ENCODE data around the gene IL19. TPM values are rescaled to one million over a fixed set of nuclear protein-coding genes. Genes with fewer than 3 reads are reported as not detected.

IL19 gene
- total RNA-seq, 3 donors from 2014 or later = not detected

DNA sequence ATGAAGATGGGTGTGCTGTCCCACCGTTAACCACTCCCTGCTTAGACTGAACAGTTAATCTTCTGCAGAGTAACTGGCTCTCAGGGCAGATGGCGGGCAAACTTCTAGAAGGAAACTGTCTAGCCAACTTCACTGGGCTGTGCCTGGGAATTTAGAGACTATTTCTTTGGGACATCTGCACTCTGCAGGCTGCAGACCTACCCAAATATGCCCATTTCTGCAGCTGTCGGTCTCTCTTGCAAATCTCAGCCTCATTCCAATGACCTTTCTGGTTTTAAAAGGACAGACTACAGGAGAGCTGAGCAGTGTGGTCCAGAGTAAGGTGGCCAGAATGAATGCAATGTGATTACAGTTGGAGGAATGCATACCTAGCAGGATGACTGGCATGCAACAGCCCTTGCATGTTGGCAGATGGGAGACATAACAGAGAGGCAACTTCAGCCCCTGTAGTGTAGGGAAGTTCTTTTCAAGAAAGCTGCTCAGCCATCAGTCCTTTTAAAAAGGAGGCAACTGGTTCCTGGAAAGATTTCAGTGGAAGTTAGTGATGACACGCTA is 68.5 kb downstream of the IL19 start:
- no peaks in the 10 kb centered on the region for H3K9me3 ChIP-seq
- no peak overlapping the region for H3K4me3 ChIP-seq
- intact Hi-C loops (cut with DNase I, micrococcal nuclease) = no loop called here
- H3K36me3 ChIP-seq (ENCODE audit: low read depth) = no peaks in the 10 kb centered on the region
- TF ChIP-seq, protein P1, sequence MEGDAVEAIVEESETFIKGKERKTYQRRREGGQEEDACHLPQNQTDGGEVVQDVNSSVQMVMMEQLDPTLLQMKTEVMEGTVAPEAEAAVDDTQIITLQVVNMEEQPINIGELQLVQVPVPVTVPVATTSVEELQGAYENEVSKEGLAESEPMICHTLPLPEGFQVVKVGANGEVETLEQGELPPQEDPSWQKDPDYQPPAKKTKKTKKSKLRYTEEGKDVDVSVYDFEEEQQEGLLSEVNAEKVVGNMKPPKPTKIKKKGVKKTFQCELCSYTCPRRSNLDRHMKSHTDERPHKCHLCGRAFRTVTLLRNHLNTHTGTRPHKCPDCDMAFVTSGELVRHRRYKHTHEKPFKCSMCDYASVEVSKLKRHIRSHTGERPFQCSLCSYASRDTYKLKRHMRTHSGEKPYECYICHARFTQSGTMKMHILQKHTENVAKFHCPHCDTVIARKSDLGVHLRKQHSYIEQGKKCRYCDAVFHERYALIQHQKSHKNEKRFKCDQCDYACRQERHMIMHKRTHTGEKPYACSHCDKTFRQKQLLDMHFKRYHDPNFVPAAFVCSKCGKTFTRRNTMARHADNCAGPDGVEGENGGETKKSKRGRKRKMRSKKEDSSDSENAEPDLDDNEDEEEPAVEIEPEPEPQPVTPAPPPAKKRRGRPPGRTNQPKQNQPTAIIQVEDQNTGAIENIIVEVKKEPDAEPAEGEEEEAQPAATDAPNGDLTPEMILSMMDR (IDR thresholded peaks at IDR 0.05) = no peak
- no peak for ATAC-seq
- no peak for DNase-seq
- no peaks in the 10 kb centered on the region for H3K4me1 ChIP-seq (ENCODE audit: low read depth)

DNA sequence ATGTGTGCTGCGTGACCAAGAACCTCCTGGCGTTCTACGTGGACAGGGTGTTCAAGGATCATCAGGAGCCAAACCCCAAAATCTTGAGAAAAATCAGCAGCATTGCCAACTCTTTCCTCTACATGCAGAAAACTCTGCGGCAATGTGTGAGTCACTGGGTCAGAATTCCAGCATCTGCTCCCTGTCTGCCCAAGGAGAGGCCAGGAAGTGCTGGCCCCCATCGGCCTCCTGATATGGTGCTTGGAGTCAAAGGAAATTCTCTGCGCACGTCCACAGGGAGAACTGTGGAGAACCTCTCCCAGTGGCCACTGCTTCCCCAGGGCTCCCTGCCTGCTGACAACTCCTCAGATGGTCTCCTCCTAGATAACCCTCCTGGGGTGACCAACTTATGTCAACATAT is 69.3 kb downstream of the IL19 start:
- Histone ChIP-seq H3K9me3 (no peaks in the 10 kb centered on the region), H3K4me1 (ENCODE audit: low read depth) (no peaks in the 10 kb centered on the region), H3K36me3 (ENCODE audit: low read depth) (no peaks in the 10 kb centered on the region), H3K4me3 (no peak overlapping the region)
- ATAC-seq (no peak), DNase-seq (no peak)
- TF ChIP-seq, protein P1 (IDR thresholded peaks at IDR 0.05) = no peak
- intact Hi-C loops (cut with DNase I, micrococcal nuclease) = no loop called here

DNA sequence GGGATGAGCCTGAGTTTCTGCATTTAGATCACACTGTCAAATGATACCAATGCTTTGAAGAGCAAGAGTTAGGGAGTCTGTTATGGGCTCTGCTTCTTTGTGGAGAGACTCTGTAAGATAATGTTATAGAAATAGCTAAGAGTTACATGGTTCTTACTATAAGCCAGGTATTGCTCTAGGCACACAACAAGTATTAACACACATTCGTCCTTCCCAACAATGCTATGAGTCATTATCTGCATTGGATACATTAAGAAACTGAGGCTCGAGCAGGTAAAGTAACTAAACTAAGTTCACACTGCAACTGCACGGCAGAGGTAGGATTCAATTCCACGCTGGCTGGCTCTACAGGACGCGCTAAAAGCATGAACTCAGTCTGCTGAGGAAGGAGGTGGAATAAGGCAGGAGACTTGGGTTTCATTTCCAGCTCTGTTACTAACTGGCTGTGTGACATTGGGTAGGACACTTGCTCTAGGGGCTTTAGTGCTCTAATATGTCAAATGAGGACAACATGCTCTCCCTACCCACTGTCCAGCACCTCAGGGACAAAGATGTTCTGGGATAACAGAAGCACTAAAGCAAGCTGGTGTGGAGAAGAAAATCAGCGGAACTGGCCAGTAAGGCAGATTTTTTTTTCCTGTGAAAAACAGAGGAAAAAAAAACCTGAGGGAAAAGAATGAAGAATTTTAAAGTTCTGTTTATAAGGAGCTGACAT is 71.2 kb downstream of the IL19 start:
- DNase-seq = no peak
- no peak for ATAC-seq
- TF ChIP-seq, protein P1 (IDR thresholded peaks at IDR 0.05) = no peak

DNA sequence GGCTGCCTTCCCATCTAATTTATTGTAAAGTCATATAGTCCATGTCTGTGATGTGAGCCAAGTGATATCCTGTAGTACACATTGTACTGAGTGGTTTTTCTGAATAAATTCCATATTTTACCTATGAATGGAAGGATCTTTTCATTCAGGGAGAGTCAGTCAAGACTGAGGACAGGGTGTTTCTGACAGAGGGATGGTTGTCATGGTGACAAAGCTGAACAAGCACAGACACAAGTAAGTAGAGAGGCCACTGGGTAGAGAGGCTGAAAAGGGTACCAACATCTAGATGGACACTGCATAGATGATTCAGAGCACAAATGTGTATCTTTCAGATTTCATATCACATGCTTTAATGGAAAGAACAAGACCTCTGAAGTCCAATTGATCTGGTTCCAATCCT is 72.3 kb downstream of the IL19 start:
- Histone ChIP-seq H3K4me1 (ENCODE audit: low read depth) (no peaks in the 10 kb centered on the region), H3K36me3 (ENCODE audit: low read depth) (no peaks in the 10 kb centered on the region), H3K9me3 (no peaks in the 10 kb centered on the region), H3K4me3 (no peak overlapping the region)
- TF ChIP-seq, protein P1 (IDR thresholded peaks at IDR 0.05) = no peak
- no peak for ATAC-seq
- DNase-seq = no peak
- intact Hi-C loops (cut with DNase I, micrococcal nuclease) = no loop called here

More for the DNA sequence above, 71.2 kb downstream of the IL19 start:
- H3K4me3 ChIP-seq = no peak overlapping the region
- no peaks in the 10 kb centered on the region for H3K9me3 ChIP-seq
- no peaks in the 10 kb centered on the region for H3K36me3 ChIP-seq (ENCODE audit: low read depth)
- no peaks in the 10 kb centered on the region for H3K4me1 ChIP-seq (ENCODE audit: low read depth)
- intact Hi-C loops (cut with DNase I, micrococcal nuclease) = no loop called here

DNA sequence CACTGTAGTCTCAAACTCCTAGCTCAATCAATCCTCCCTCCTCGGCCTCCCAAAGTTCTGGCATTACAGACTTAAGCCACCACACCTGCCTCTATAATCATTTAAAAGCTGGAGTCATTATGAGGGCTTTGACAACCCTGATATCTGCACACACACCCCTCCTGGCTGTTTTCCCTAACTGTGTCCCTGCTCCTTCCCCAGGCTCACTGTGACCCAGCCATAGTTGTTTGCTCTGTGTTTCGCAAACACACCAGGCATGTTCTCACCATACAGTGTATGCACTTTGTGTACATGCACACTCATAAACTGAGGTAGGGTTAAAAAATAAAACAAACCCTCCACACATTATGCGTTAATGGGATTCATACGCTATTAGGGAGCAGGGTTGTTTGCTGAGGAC is 73.1 kb downstream of the IL19 start:
- Histone ChIP-seq H3K9me3 (no peaks in the 10 kb centered on the region), H3K4me3 (no peak overlapping the region), H3K36me3 (ENCODE audit: low read depth) (no peaks in the 10 kb centered on the region), H3K4me1 (ENCODE audit: low read depth) (no peaks in the 10 kb centered on the region)
- no peak for ATAC-seq
- no peak for DNase-seq
- intact Hi-C loops (cut with DNase I, micrococcal nuclease) = no loop called here
- TF ChIP-seq, protein P1 (IDR thresholded peaks at IDR 0.05) = no peak
